ENCODE data around the gene HADHB.

Gene HADHB

GRCh38 chr2:26243470-26244308 lies 1.1 kb upstream of the HADHB start:
- Histone ChIP-seq H3K27me3 (ENCODE audit: control insufficient read depth, insufficient read depth, low read length) (no peaks in the 10 kb centered on the region), H3K79me2 (peaks cover 50% of the 10 kb centered on the region), H3K27ac (peak overlapping the region; percentile 98), H3K36me3 (ENCODE audit: control insufficient read depth, insufficient read depth, low read length) (no peaks in the 10 kb centered on the region), H2AFZ (peak overlapping the region; percentile 73), H3K4me3 (ENCODE audit: low read depth, low read length) (peak overlapping the region; percentile 91), H3K4me2 (ENCODE audit: low read length) (peak overlapping the region; percentile 92), H3K9me3 (ENCODE audit: control insufficient read depth, low read length) (no peaks in the 10 kb centered on the region), H3K4me1 (peaks cover 20% of the 10 kb centered on the region), H3K9ac (peak overlapping the region; percentile 2)
- TF ChIP-seq CTCF (IDR thresholded peaks at IDR 0.05) = no peak

- H3K27me3 ChIP-seq (ENCODE audit: control insufficient read depth, insufficient read depth, low read length) = no peaks in the 10 kb centered on the region
- H3K4me1 ChIP-seq = peaks cover 16% of the 10 kb centered on the region
- TF ChIP-seq CTCF (IDR thresholded peaks at IDR 0.05) = no peak
- no peaks in the 10 kb centered on the region for H3K9me3 ChIP-seq (ENCODE audit: control insufficient read depth, low read length)
- H3K4me3 ChIP-seq (ENCODE audit: low read depth, low read length) = peak overlapping the region; percentile 91
- H3K79me2 ChIP-seq = peaks cover 62% of the 10 kb centered on the region
- H3K27ac ChIP-seq = peak overlapping the region; percentile 98
- H2AFZ ChIP-seq = peak overlapping the region; percentile 73
- H3K9ac ChIP-seq = peak overlapping the region; percentile 85
- H3K36me3 ChIP-seq (ENCODE audit: control insufficient read depth, insufficient read depth, low read length) = no peaks in the 10 kb centered on the region
- H3K4me2 ChIP-seq (ENCODE audit: low read length) = peak overlapping the region; percentile 73
Measured at GRCh38 chr2:26245231-26245732, 543 bp downstream of the HADHB start.

- Histone ChIP-seq H3K4me1 (peaks cover 11% of the 10 kb centered on the region), H3K27me3 (ENCODE audit: control insufficient read depth, insufficient read depth, low read length) (no peaks in the 10 kb centered on the region), H3K36me3 (ENCODE audit: control insufficient read depth, insufficient read depth, low read length) (no peaks in the 10 kb centered on the region), H2AFZ (no peak overlapping the region), H3K9ac (no peak overlapping the region), H3K9me3 (ENCODE audit: control insufficient read depth, low read length) (no peaks in the 10 kb centered on the region), H3K27ac (peak overlapping the region; percentile 98), H3K4me3 (ENCODE audit: low read depth, low read length) (peak overlapping the region; percentile 91), H3K4me2 (ENCODE audit: low read length) (peak overlapping the region; percentile 73), H3K79me2 (peaks cover 60% of the 10 kb centered on the region)
- no peak for TF ChIP-seq CTCF (IDR thresholded peaks at IDR 0.05)
Measured at GRCh38 chr2:26245810-26246209, 1.1 kb downstream of the HADHB start.

DNA sequence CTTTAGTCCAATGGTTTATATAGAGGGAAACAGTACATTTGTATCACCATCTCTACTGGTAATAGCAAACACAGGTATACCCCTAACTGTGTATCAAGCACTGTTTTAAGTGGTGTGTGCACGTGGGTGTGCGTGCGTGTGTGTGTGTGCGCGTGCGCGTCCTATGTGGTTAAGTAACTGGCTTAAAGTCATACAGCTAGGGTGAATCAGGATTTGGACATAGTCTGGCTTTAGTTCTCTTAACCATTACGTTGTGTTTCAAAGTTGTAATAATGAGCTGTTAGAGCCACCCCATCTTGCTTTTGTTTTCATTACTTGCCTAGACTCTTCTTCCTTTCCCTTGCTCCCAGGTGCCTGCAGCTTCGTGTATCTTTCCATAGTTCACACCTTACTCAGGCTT lies 2.1 kb downstream of the HADHB start:
- TF ChIP-seq CTCF (IDR thresholded peaks at IDR 0.05) = no peak
- H3K79me2 ChIP-seq = peaks cover 68% of the 10 kb centered on the region
- no peak overlapping the region for H3K4me3 ChIP-seq (ENCODE audit: low read depth, low read length)
- H2AFZ ChIP-seq = no peak overlapping the region
- H3K9me3 ChIP-seq (ENCODE audit: control insufficient read depth, low read length) = no peaks in the 10 kb centered on the region
- no peak overlapping the region for H3K9ac ChIP-seq
- H3K36me3 ChIP-seq (ENCODE audit: control insufficient read depth, insufficient read depth, low read length) = no peaks in the 10 kb centered on the region
- H3K27ac ChIP-seq = no peak overlapping the region
- H3K27me3 ChIP-seq (ENCODE audit: control insufficient read depth, insufficient read depth, low read length) = no peaks in the 10 kb centered on the region
- H3K4me2 ChIP-seq (ENCODE audit: low read length) = peak overlapping the region; percentile 73
- peaks cover 6% of the 10 kb centered on the region for H3K4me1 ChIP-seq
